SU-DHL-6 (cell line): ENCODE measurements around the gene MED27.

ENCODE experiments used
- H2AFZ ChIP-seq: fragments of 200-600 bp; sonication (generic); 2 replicates; pipeline ENCODE4 v1.6.1; 2014; ENCODE audit warnings: low read depth, mild to moderate bottlenecking, moderate library complexity, mixed read lengths, antibody characterized with exemption, low read length; ENCODE audit not compliant: severe bottlenecking
- H3F3A ChIP-seq: fragments of 200-600 bp; shearing (Covaris generic); 2 replicates; pipeline ENCODE4 v1.6.0; 2016; ENCODE audit warnings: antibody characterized with exemption, mild to moderate bottlenecking; ENCODE audit not compliant: insufficient read depth
- H3K27ac ChIP-seq: fragments of 200-600 bp; sonication (generic); 2 replicates; pipeline ENCODE4 v1.5.1; 2016; ENCODE audit warnings: low read depth, mild to moderate bottlenecking, low read length, moderate library complexity, mixed read lengths
- H3K27me3 ChIP-seq: fragments of 200-600 bp; sonication (generic), shearing (Covaris generic); 2 replicates; pipeline ENCODE4 v1.6.0; 2014; ENCODE audit warnings: mild to moderate bottlenecking, low read length
- H3K36me3 ChIP-seq: fragments of 200-600 bp; sonication (generic); 2 replicates; pipeline ENCODE4 v1.6.1; 2014; ENCODE audit warnings: mild to moderate bottlenecking, low read length, mixed read lengths
- H3K4me2 ChIP-seq: fragments of 300-600, 200-600 bp; shearing (Covaris generic), sonication (generic); 2 replicates; pipeline ENCODE4 v1.6.0; 2014; ENCODE audit warnings: low read length, low read depth, mild to moderate bottlenecking; ENCODE audit not compliant: poor library complexity, severe bottlenecking
- H3K4me3 ChIP-seq: fragments of 200-600 bp; sonication (generic); 2 replicates; pipeline ENCODE4 v1.5.1; 2014; ENCODE audit warnings: antibody characterized with exemption, low read length, mild to moderate bottlenecking, mixed read lengths; ENCODE audit not compliant: insufficient read depth, poor library complexity, severe bottlenecking
- H3K79me2 ChIP-seq: fragments of 200-600 bp; sonication (generic); 2 replicates; pipeline ENCODE4 v1.6.1; 2014; ENCODE audit warnings: mild to moderate bottlenecking, low read length, moderate library complexity; ENCODE audit not compliant: insufficient read depth
- H3K9ac ChIP-seq: fragments of 200-600 bp; sonication (generic); 2 replicates; pipeline ENCODE4 v1.7.0; 2014; ENCODE audit warnings: mild to moderate bottlenecking, low read length
- H3K9me2 ChIP-seq: fragments of 200-600 bp; sonication (generic); replicated peaks from 2 replicates; pipeline ENCODE4 v1.6.1; 2014; ENCODE audit warnings: low read length; ENCODE audit not compliant: insufficient read depth
- H3K9me3 ChIP-seq: fragments of 200-600 bp; sonication (generic); 2 replicates; pipeline ENCODE4 v1.6.1; 2014; ENCODE audit warnings: low read length, mixed read lengths; ENCODE audit not compliant: insufficient read depth
- H4K20me1 ChIP-seq: fragments of 200-600 bp; sonication (generic); 2 replicates; pipeline ENCODE4 v1.6.1; 2014; ENCODE audit warnings: low read depth, mild to moderate bottlenecking, antibody characterized with exemption, low read length, moderate library complexity, mixed read lengths
- CTCF ChIP-seq: fragments of 200-600 bp; sonication (generic); IDR thresholded peaks from one replicate; pipeline ENCODE4 v1.5.1; 2017; ENCODE audit warnings: antibody characterized with exemption, mild to moderate bottlenecking, low read length, moderate library complexity; ENCODE audit not compliant: insufficient read depth, poor library complexity, severe bottlenecking
- EZH2phosphoT487 ChIP-seq: fragments of 200-600 bp; sonication (generic), shearing (Covaris generic); conservative IDR thresholded peaks from 2 replicates; pipeline ENCODE4 v1.6.1; 2018; ENCODE audit warnings: mild to moderate bottlenecking, antibody characterized with exemption, low read length, moderate library complexity, mixed read lengths

Gene MED27

GRCh38 chr9:131876486-131876885 lies 203.2 kb downstream of the MED27 start:
- Histone ChIP-seq H3K9ac (no peak overlapping the region), H3K79me2 (no peaks in the 10 kb centered on the region), H3K4me2 (no peak overlapping the region), H2AFZ (no peak overlapping the region), H3K4me3 (no peak overlapping the region), H3K27me3 (no peaks in the 10 kb centered on the region), H3K27ac (no peak overlapping the region), H3K36me3 (no peaks in the 10 kb centered on the region), H3K9me2 (no peaks in the 10 kb centered on the region), H3F3A (no peaks in the 10 kb centered on the region), H4K20me1 (no peaks in the 10 kb centered on the region), H3K9me3 (no peaks in the 10 kb centered on the region)
- no peak for TF ChIP-seq CTCF
- no peak for TF ChIP-seq EZH2phosphoT487

DNA sequence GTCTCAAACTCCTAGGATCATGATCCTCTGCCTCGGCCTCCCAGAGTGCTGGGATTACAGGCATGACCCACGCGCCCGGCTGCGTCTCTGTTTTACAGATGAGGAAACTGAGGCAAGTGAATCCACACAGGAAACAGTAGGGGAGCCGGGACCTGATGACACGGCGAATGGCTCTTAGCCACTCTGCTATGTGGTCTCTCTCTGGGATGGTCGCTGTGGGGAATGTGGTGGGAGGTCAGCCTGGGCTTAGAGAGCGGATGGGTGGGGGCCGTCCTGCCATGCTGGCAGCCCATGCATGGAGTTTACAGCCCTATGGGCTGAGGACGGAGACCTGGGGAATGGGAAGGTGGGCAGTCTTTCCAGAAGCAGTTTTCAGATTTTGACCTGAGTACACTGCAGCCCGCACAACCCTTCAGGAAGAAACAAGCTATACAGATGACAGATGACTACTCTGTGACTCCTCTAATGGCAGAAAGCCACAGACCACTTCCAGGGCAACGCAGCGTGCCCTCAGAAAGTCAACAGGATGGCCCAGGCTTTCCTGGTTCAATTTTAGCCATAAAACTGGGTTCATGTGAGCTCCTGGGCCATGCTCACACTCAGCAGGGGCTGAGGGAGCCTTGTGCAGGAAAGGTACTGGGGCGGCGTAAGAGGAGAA lies 203.7 kb downstream of the MED27 start:
- no peak overlapping the region for H3K27ac ChIP-seq
- no peaks in the 10 kb centered on the region for H3K9me3 ChIP-seq
- H3K9ac ChIP-seq: no peak overlapping the region
- no peaks in the 10 kb centered on the region for H4K20me1 ChIP-seq
- H3K9me2 ChIP-seq: no peaks in the 10 kb centered on the region
- H3K36me3 ChIP-seq: no peaks in the 10 kb centered on the region
- no peaks in the 10 kb centered on the region for H3F3A ChIP-seq
- no peak overlapping the region for H3K4me3 ChIP-seq
- H3K4me2 ChIP-seq: no peak overlapping the region
- H2AFZ ChIP-seq: no peak overlapping the region
- no peaks in the 10 kb centered on the region for H3K79me2 ChIP-seq
- TF ChIP-seq EZH2phosphoT487 (no peak), CTCF (no peak)
- no peaks in the 10 kb centered on the region for H3K27me3 ChIP-seq

DNA sequence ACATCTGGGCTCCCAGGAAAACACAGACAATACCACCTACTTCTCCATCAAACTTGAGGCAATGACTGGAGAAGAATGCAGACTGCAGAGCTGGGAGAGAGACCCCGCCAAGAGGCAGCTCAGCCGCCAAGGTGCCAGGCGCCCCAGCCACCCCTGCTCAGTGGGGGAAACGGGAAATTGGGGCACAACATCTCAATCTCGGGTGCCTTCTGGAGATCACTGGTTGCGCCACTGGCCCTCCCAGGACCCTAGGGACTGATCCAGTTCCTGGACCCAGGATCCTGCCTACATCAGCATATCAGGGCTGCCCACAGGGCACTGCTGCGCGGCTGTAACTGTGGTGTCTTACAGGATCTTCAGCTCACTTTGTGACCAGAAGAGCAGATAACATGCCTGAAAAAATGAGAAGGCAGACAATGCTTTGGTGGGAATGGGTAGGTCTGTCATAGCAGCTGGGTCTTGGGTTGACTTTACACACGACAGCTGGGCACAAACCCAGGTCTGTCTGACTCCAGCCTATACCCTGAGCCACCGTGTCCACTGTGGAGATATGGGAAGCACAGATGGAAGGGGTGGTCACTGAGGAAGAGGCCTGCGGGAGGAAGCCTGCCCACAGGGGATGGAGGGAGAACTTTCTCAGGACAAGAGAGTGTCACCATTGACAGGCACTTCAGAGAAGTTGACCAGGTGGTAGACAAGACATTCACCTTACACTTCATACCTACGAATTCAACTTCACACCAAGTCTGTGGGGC lies 204.6 kb downstream of the MED27 start:
- H3K4me2 ChIP-seq: no peak overlapping the region
- no peak overlapping the region for H3K4me3 ChIP-seq
- H3K9me3 ChIP-seq: no peaks in the 10 kb centered on the region
- no peaks in the 10 kb centered on the region for H3F3A ChIP-seq
- no peak overlapping the region for H3K27ac ChIP-seq
- H3K79me2 ChIP-seq: no peaks in the 10 kb centered on the region
- TF ChIP-seq CTCF (no peak), EZH2phosphoT487 (no peak)
- H3K9me2 ChIP-seq: no peaks in the 10 kb centered on the region
- H2AFZ ChIP-seq: no peak overlapping the region
- H4K20me1 ChIP-seq: no peaks in the 10 kb centered on the region
- H3K9ac ChIP-seq: no peak overlapping the region
- H3K27me3 ChIP-seq: no peaks in the 10 kb centered on the region
- H3K36me3 ChIP-seq: no peaks in the 10 kb centered on the region
